G401.6 (cell line): ENCODE measurements around the gene AGBL4.
A peak's percentile ranks its signal among the peaks of the same experiment; 100 is the strongest.
"Not testable (repeated sequence)": the region's sequence is repeated elsewhere in the genome, so short reads cannot be mapped to it uniquely, and the experiment has no call there.

Experiments
- FAIRE-seq: peaks from 2 replicates; lab custom pipeline; 2012; peaks lifted over from hg19 to GRCh38; lab: Jason Lieb, UNC

The AGBL4 gene

DNA sequence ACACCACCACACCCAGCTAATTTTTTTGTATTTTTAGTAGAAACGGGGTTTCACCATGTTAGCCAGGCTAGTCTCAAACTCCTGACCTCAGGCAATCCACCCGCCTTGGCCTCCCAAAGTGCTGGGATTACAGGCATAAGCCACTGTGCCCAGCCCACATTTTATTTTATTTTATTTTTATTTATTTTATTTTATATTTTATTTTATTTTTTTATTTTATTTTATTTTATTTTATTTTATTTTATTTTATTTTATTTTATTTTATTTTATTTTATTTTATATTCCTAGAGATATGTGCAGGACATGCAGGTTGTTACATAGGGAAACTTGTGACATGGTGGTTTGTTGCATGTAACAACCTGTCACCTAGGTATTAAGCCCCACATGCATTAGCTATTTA lies 721.4 kb downstream of the AGBL4 start:
- peak; percentile 88 for FAIRE-seq

GRCh38 chr1:49298304-49298703 lies 725.5 kb downstream of the AGBL4 start:
- no peak for FAIRE-seq

DNA sequence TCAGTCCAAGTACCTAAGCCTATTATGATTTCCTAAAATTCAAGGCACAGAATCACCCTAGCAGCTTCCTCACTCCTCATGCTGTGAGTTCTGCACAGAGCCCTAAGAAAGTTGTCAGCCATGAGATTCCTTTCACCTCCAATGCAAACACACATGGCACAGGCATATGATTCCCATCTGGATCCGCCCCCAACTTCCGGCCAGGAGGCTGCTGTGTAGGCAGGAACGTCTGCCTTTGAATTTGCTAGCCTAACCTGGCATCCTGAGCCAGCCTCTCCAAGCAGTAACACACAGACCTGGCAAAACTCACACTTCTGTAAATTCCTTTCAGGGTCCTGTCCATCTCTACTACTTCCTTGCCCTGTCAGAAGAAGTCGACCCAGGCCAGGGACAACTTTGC lies 726.0 kb downstream of the AGBL4 start:
- FAIRE-seq, result no peak

- no peak for FAIRE-seq
Measured at GRCh38 chr1:49294539-49294938, 729.2 kb downstream of the AGBL4 start.

DNA sequence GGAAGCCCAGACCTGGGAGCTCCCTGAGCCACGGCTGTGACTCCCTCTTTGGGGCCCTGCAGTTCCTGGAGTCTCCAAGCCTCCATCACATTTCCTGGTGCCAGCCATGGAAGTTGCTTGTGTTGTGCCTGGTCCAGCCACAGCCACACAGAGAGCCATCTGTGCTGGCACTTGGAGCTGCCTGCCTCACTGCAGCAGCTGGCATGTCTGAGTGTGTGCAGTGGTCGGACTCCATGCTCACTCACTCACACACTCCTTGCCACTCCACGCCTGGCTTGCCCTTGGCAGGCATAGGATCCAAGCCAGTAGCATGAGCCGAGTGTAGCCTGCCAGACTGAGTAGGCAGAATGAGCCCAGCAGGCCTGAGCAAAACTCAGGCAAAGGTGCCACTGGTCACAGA lies 730.7 kb downstream of the AGBL4 start:
- no peak for FAIRE-seq

- not testable (repeated sequence) for FAIRE-seq
Measured at GRCh38 chr1:49257211-49258049, 766.3 kb downstream of the AGBL4 start.

- no peak for FAIRE-seq
Measured at GRCh38 chr1:49252917-49253316, 770.8 kb downstream of the AGBL4 start.

- no peak for FAIRE-seq
Measured at GRCh38 chr1:49251019-49251784, 772.6 kb downstream of the AGBL4 start.

DNA sequence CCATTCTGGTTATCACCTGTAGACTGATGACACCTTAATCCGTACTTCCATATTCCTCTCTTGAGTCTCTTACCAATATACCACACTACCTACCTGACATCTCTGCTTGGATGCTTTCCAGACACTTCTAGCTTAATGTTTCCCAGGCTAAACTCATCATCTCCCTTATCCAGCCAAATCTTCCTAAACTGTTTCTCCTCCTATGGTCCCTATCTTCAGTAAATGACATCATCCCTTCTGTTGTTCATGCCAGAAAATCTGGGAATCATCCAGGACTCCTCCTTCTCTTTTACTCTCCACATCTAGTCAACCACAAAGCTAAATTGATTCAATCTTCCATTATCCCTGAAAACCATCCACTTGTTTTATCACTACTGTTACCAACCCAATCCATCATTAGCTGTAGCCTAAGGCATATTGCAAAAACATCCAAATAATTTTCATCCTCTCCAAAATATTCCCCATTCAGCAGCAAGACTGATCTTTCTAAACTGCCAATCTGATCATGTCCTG lies 783.0 kb downstream of the AGBL4 start:
- FAIRE-seq, result no peak

DNA sequence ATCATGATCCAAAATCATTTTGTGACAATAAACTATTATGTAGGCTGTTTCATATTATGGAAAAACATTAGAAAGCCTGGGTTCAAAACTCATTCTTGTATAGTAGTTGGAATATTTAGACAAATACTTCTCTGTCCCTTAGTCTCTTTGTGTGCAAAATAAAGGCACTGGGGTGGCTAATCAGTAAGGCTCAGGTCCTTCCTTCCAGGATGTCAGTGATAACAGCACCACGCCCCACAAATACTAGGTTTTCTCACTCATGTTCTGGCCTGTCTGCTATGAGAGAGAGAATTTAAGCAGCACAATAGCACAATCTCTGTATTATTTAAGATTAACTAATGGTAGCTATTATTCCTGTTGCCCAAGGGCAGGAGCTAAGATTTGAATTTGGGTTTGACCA lies 788.8 kb downstream of the AGBL4 start:
- FAIRE-seq, result no peak

GRCh38 chr1:49229555-49229954 lies 794.2 kb downstream of the AGBL4 start:
- no peak for FAIRE-seq

DNA sequence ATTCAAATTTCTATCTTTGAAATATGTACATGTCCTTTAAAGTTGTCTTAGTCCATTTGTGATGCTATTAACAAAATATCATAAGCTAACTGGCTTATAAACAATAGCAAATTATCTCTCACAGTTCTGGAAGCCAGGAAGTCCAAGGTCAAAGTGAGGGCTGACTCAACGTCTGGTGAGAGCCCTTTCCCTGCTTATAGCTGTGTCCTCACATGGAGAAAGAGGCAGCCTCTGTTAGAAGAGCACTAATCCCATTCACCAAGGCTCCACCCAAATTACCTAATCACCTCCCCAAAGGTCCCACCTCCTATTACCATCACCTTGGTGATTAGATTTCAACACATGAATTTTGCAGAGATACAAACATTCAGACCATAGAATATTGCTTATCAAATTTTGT lies 797.0 kb downstream of the AGBL4 start:
- no peak for FAIRE-seq

DNA sequence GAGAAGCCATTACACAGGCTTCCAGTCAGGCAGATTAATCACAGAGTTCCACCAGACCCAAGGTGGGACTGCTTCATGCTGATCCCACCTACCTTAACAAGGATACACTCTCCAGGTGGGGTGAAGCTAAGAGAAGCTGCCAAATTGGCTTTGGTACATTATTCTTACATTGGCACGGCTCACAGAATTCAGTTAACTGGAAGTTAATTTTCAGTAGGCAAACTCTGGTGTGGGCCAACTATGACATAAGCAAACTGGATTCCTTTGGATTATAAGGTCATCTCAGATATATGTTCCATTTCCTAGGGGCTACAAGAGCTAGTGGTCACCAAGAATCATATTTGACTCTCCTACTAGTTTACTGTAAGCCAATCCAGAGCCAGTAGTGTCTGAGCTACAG lies 798.3 kb downstream of the AGBL4 start:
- FAIRE-seq, result no peak

DNA sequence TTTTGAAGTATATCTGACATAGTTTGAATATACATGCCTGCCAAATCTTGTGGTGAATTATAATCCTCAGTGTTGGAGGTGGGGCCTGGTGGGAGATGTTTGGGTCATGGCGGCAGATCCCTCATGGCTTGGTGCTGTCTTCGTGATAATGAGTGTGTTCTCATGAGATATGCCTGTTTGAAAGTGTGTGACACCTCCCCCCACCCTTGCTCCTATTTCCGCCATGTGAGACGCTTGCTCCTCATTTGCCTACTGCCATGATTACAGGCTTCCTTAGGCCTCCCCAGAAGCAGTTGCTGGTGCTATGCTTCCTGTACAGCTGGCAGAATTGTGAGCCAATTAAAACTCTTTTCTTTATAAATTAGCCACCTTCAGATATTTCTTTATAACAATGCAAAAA lies 810.5 kb downstream of the AGBL4 start:
- FAIRE-seq, result no peak

DNA sequence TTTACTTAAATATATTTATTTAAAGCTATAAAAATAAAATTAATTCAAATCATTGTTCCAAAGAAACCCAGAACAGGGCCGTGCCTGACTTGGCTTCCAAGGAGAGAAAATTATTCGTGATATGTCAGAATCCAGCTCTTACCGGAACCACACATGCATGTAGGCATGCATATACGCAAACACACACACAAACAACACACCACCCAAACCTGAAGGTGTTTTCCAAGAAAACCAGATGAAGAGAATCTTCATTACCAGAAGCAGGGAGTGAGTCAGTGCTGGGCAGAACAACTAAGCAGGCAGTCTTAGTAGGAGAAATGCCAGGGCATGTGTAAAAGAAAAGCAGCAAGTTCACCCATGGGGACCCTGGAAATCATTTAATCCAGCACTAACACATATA lies 815.0 kb downstream of the AGBL4 start:
- no peak for FAIRE-seq

DNA sequence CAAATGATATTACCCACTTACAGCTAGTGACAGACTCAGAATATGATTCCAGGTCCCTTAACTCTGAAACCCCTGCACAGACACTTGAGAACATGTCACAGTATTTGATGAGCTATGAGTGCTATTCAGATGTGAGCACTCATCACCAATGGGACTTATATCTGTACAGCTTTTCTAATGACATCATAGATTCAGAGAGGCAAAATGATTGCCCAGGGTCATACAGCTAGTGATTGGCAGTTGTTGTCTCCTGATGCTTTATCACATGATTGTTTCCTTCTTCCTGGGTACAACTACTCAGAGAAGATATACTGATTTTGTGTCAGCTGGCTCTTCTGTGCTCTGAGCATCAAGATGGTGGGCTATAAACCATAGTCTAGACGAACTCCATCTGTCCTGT lies 819.0 kb downstream of the AGBL4 start:
- FAIRE-seq, result no peak

DNA sequence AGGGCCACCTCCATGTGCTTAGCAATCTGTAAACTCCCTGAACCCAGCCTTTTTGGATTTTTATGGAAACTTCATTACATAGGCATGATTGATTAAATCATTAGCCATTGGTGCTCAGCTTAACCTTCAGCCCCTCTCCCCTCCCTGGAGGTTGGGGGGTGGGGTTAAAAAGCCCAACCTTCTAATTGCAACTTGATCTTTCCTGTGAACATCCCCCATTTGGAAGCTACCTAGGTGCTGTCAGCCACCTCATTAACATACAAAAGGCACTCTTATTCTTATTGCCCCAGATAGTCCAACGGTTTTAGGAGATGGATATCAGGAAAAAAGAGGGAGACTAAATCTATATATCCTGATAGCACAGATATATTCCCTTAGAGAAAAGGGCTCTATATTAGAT lies 823.0 kb downstream of the AGBL4 start:
- no peak for FAIRE-seq

- no peak for FAIRE-seq
Measured at GRCh38 chr1:49199564-49199963, 824.2 kb downstream of the AGBL4 start.

DNA sequence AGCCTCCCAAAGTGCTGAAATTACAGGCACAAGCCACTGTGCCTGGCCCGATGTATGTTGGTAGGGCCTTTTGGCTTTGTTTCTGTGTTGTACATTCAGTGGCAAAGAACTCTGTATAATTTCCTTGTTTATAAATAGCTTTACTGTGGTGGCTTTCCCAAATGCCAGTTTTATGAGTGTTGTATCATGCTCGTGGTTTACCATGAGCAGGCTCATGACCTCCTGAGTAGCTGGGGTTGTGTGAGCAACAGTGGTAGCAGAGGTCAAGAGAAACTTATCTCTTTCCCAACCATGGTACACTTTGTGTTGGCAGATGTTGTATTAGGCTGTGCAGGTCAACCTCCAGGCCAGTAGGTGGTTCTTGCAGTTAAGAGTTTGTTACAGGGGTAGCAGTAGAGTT lies 826.7 kb downstream of the AGBL4 start:
- FAIRE-seq, result no peak

DNA sequence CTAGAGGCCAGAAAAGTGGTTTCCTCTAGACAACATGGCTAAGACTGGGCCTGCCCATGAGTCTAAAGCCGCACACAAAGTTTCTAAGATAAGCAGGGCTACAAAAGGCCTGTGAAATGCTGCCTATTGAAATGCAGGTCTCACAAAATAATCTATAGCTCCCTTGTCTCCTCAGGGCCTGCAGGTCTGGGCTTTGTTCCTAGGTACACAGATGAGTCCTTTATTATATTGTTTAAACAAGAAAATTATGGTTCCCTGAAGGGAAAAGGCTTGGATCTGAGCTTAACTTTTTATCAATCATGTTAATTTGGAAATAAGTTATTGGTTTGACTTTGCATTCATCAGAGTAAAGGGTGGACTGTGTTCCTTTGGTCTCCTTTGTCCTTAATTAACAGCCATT lies 833.6 kb downstream of the AGBL4 start:
- FAIRE-seq, result no peak

- no peak for FAIRE-seq
Measured at GRCh38 chr1:49187056-49187455, 836.7 kb downstream of the AGBL4 start.

DNA sequence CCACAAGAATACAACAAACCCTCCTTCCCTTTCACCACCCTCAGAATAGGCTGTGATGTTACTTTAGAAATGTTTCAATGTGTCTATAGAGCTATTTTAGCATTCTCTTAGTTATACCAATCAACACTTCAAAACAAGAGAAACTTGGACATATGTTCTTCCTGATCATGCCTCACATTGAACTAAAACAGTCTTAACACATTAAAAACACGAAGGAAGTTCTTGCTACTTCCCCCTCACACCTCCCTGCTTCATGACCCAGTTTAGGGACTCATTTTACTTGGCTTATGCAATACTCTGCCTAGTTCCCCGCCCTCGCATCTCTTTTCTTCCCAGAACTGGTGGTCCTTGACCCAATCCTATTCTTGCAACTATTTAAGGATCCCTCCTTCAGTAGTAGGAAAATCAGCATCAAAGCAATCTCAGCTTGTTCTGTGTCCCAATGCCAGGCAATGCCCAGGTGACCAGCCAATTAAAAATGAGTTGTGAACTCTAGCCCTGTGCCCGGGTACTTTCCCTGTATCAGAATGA lies 838.2 kb downstream of the AGBL4 start:
- no peak for FAIRE-seq

- no peak for FAIRE-seq
Measured at GRCh38 chr1:49183489-49183888, 840.3 kb downstream of the AGBL4 start.
